SKM-1 (cell line): Measurements from ENCODE around the gene CSF1R.

Source experiments
- DNase-seq: peaks from one replicate; lab custom pipeline; 2025; ENCODE audit not compliant: unreplicated experiment; lab: John Stamatoyannopoulos, UW

CSF1R gene

GRCh38 chr5:150085950-150086715 lies at the start of gene CSF1R:
CSF1R (minus strand) TSS chr5:150086554; CDS start chr5:150086427, 127 bp downstream.
- DNase-seq, result peak; percentile 88

- DNase-seq, result no peak
Observed at GRCh38 chr5:150135557-150136304, 49.4 kb upstream of the CSF1R start.

GRCh38 chr5:150134198-150134588 lies 47.8 kb upstream of the CSF1R start:
- DNase-seq, result no peak

- no peak for DNase-seq
Observed at GRCh38 chr5:150133581-150134197, 47.3 kb upstream of the CSF1R start.

GRCh38 chr5:150132740-150133139 lies 46.4 kb upstream of the CSF1R start:
- no peak for DNase-seq

- DNase-seq, result peak; percentile 74
Observed at GRCh38 chr5:150131978-150132694, 45.8 kb upstream of the CSF1R start.

- DNase-seq, result no peak
Observed at GRCh38 chr5:150131461-150131860, 45.1 kb upstream of the CSF1R start.

GRCh38 chr5:150130493-150130922 lies 44.2 kb upstream of the CSF1R start:
- no peak for DNase-seq

GRCh38 chr5:150129813-150130492 lies 43.6 kb upstream of the CSF1R start:
- peak; percentile 84 for DNase-seq

- DNase-seq, result no peak
Observed at GRCh38 chr5:150129454-150129812, 43.1 kb upstream of the CSF1R start.

- no peak for DNase-seq
Observed at GRCh38 chr5:150126921-150127265, 40.5 kb upstream of the CSF1R start.

- no peak for DNase-seq
Observed at GRCh38 chr5:150126199-150126920, 40.0 kb upstream of the CSF1R start.

- no peak for DNase-seq
Observed at GRCh38 chr5:150125334-150125733, 39.0 kb upstream of the CSF1R start.

- no peak for DNase-seq
Observed at GRCh38 chr5:150124596-150124995, 38.2 kb upstream of the CSF1R start.

- DNase-seq, result no peak
Observed at GRCh38 chr5:150124111-150124557, 37.8 kb upstream of the CSF1R start.

- DNase-seq, result no peak
Observed at GRCh38 chr5:150123542-150123941, 37.2 kb upstream of the CSF1R start.

GRCh38 chr5:150122536-150123481 lies 36.5 kb upstream of the CSF1R start:
- DNase-seq, result no peak

- DNase-seq, result peak; percentile 87
Observed at GRCh38 chr5:150122158-150122510, 35.8 kb upstream of the CSF1R start.
